ENCODE results near the gene ZBTB44.

DNA sequence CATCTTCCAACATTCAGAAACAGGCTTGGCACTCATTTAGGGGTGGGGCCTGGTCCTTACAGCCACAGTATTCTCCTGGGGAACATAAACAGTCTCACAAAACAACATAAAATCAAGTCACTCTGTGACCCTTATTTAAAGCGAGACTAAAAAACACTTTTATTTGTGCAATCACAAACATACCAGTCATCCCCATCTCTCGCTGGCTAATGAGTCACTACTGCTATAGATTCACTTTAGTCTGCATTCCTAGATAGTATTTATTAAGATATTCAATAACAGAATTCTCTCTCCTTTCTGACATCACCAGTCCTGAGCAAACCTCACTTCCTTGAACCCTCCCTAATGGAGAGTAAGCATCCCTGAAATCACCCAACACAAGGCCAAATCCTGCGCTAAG lies 68.0 kb downstream of the ZBTB44 start:
- TF ChIP-seq CTCF (IDR thresholded peaks at IDR 0.05; ENCODE audit: low read length) (no peak), EZH2 (IDR thresholded peaks at IDR 0.05; ENCODE audit: borderline replicate concordance, low read length) (no peak)
